ENCODE data around the gene RFTN1.

Gene RFTN1

GRCh38 chr3:16400106-16400931, 113.2 kb downstream of the RFTN1 start:
- DNase-seq = no peak

- no peak for DNase-seq
Observed at GRCh38 chr3:16399473-16399872, 114.0 kb downstream of the RFTN1 start.

GRCh38 chr3:16398648-16399047, 114.9 kb downstream of the RFTN1 start:
- no peak for DNase-seq

GRCh38 chr3:16396202-16396601, 117.3 kb downstream of the RFTN1 start:
- DNase-seq = no peak

- no peak for DNase-seq
Observed at GRCh38 chr3:16395212-16395611, 118.3 kb downstream of the RFTN1 start.

- no peak for DNase-seq
Observed at GRCh38 chr3:16394639-16395038, 118.9 kb downstream of the RFTN1 start.

GRCh38 chr3:16392717-16393116, 120.8 kb downstream of the RFTN1 start:
- no peak for DNase-seq

- DNase-seq = no peak
Observed at GRCh38 chr3:16392065-16392464, 121.4 kb downstream of the RFTN1 start.

- no peak for DNase-seq
Observed at GRCh38 chr3:16390581-16390980, 122.9 kb downstream of the RFTN1 start.

GRCh38 chr3:16388850-16389441, 124.6 kb downstream of the RFTN1 start:
- no peak for DNase-seq

GRCh38 chr3:16386561-16386960, 126.9 kb downstream of the RFTN1 start:
- DNase-seq = no peak

- no peak for DNase-seq
Observed at GRCh38 chr3:16385151-16385550, 128.3 kb downstream of the RFTN1 start.

- DNase-seq = no peak
Observed at GRCh38 chr3:16383864-16384263, 129.6 kb downstream of the RFTN1 start.

GRCh38 chr3:16382845-16383244, 130.7 kb downstream of the RFTN1 start:
- no peak for DNase-seq

- DNase-seq = no peak
Observed at GRCh38 chr3:16381426-16381825, 132.1 kb downstream of the RFTN1 start.

- DNase-seq = no peak
Observed at GRCh38 chr3:16380421-16380820, 133.1 kb downstream of the RFTN1 start.

- DNase-seq = no peak
Observed at GRCh38 chr3:16379838-16380237, 133.7 kb downstream of the RFTN1 start.

GRCh38 chr3:16378920-16379319, 134.6 kb downstream of the RFTN1 start:
- peak in 1 of 2 donors; percentile 25 for DNase-seq

- DNase-seq = peak in 1 of 2 donors; percentile 20
Observed at GRCh38 chr3:16378415-16378814, 135.1 kb downstream of the RFTN1 start.

- no peak for DNase-seq
Observed at GRCh38 chr3:16377847-16378302, 135.6 kb downstream of the RFTN1 start.

- DNase-seq = peak; percentile 45 to 51
Observed at GRCh38 chr3:16377196-16377595, 136.3 kb downstream of the RFTN1 start.

- DNase-seq = no peak
Observed at GRCh38 chr3:16375891-16376290, 137.6 kb downstream of the RFTN1 start.

- DNase-seq = no peak
Observed at GRCh38 chr3:16374935-16375245, 138.6 kb downstream of the RFTN1 start.

All from CD4-positive, alpha-beta T cell treated with Interleukin-4 for 1 hour (primary cell).